EL (cell line): ENCODE results near the gene UBE2D4.
"Not testable (repeated sequence)": the region's sequence is repeated elsewhere in the genome, so short reads cannot be mapped to it uniquely, and the experiment has no call there.

Source experiments
- DNase-seq: peaks from one replicate; pipeline ENCODE4 v3.0.0-alpha.2; 2016

Gene UBE2D4

GRCh38 chr7:43925984-43926797 is at the start of gene UBE2D4:
TSS of gene UBE2D4 (plus strand) at chr7:43926436. CDS start at chr7:43926533, 97 bp downstream.
- DNase-seq: peak; percentile 75

- no peak for DNase-seq
Observed at GRCh38 chr7:43876976-43877745, 49.1 kb upstream of the UBE2D4 start.

GRCh38 chr7:43877968-43878864 is 48.0 kb upstream of the UBE2D4 start:
- DNase-seq: no peak

GRCh38 chr7:43878867-43879266 is 47.4 kb upstream of the UBE2D4 start:
- peak; percentile 55 for DNase-seq

GRCh38 chr7:43879477-43879876 is 46.8 kb upstream of the UBE2D4 start:
- DNase-seq: peak; percentile 81

- DNase-seq: peak; percentile 80
Observed at GRCh38 chr7:43880596-43880995, 45.6 kb upstream of the UBE2D4 start.

GRCh38 chr7:43884209-43884608 is 42.0 kb upstream of the UBE2D4 start:
- peak; percentile 39 for DNase-seq

- DNase-seq: no peak
Observed at GRCh38 chr7:43884617-43885016, 41.6 kb upstream of the UBE2D4 start.

GRCh38 chr7:43888993-43889945 is 37.0 kb upstream of the UBE2D4 start:
- DNase-seq: peak; percentile 47

- no peak for DNase-seq
Observed at GRCh38 chr7:43890468-43890867, 35.8 kb upstream of the UBE2D4 start.

GRCh38 chr7:43891069-43891955 is 34.9 kb upstream of the UBE2D4 start:
- no peak for DNase-seq

GRCh38 chr7:43895847-43896415 is 30.3 kb upstream of the UBE2D4 start:
- DNase-seq: no peak

- DNase-seq: not testable (repeated sequence)
Observed at GRCh38 chr7:43898571-43898970, 27.7 kb upstream of the UBE2D4 start.

GRCh38 chr7:43902542-43903054 is 23.6 kb upstream of the UBE2D4 start:
- DNase-seq: no peak

GRCh38 chr7:43904533-43905208 is 21.6 kb upstream of the UBE2D4 start:
- DNase-seq: peak; percentile 42

GRCh38 chr7:43905209-43905946 is 20.9 kb upstream of the UBE2D4 start:
- peak; percentile 85 for DNase-seq

- peak; percentile 48 for DNase-seq
Observed at GRCh38 chr7:43905956-43906330, 20.3 kb upstream of the UBE2D4 start.

GRCh38 chr7:43906331-43907010 is 19.8 kb upstream of the UBE2D4 start, which contains the start of gene URGCP:
TSS of gene URGCP (minus strand) at chr7:43906596. CDS start at chr7:43906575, 21 bp downstream.
- peak; percentile 45 for DNase-seq
